Stimulated activated CD8-positive, alpha-beta memory T cell treated with anti-CD3 and anti-CD28 coated beads, Interleukin-2, amount 100 ng/mL, for 1 hour (primary cell): Measurements from ENCODE around the gene SF3B1.
A peak's percentile ranks its signal among the peaks of the same experiment; 100 is the strongest.
"Not testable (repeated sequence)": the region's sequence is repeated elsewhere in the genome, so short reads cannot be mapped to it uniquely, and the experiment has no call there.

Experiments
- DNase-seq, 2 donors: peaks; one replicate each; pipeline ENCODE4 v3.0.0-alpha.2; 2020; ENCODE audit warnings: low read depth in 2 of 2

The SF3B1 gene

GRCh38 chr2:197379918-197380309 lies 54.9 kb downstream of the SF3B1 start:
- not testable (repeated sequence) for DNase-seq

- DNase-seq = not testable (repeated sequence)
Measured at GRCh38 chr2:197379308-197379917, 55.4 kb downstream of the SF3B1 start.

DNA sequence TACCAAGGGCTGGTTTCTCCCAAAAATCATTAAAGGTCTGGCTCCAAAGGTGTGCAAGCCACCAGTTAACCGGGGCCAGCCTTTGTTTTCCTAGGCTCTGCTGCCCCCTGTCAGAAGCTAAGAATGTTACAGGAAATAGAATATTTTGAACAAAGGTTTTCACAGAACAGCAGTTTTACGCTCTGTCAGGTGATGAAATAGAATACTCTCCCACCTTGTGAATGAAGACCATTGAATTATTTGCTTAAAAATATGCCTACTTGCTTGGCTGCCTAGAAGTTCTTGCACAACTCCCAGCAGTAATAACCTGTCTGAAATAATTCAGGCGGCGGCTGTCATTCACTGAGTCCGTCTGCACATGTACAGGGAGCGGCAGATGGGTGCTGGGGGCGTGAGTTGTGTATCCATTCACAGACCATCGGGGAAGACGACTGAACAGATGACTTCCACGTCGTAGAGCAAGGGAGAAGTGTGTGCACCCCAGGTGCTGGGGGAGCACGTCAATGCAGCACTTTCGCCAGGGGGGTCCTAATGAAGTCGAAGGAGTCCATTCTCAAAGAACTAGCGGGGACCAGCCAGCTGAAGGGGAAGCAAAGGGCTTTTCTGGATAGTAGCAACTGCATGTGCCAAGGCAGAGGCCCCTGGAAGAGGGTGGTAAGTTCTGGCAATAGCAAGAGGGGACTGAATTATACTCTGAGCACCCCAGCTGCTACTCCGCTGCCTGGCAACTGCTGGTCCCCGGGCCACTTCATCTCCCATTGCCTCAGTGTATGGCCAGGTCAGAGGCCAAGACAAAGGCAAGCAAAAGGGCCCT lies 56.1 kb downstream of the SF3B1 start:
- peak; percentile 14 to 31 for DNase-seq

- DNase-seq = no peak
Measured at GRCh38 chr2:197378086-197378485, 56.7 kb downstream of the SF3B1 start.

DNA sequence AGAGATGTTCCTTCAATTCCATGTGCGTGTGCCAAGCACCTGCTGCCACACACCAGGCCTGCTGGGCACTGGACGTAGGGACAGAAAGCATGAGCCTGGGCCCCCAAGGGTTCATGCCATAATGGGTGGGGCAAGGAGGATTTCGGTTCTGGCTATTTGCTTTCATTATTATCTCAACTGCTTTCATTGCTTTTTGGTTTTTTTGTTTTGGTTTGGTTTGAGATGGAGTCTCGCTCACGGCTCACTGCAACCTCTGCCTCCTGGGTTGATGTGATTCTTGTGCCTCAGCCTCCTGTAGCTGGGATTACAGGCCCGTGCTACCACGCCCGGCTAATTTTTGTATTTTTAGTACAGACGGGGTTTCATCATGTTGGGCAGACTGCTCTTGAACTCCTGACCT lies 57.2 kb downstream of the SF3B1 start:
- no peak for DNase-seq

DNA sequence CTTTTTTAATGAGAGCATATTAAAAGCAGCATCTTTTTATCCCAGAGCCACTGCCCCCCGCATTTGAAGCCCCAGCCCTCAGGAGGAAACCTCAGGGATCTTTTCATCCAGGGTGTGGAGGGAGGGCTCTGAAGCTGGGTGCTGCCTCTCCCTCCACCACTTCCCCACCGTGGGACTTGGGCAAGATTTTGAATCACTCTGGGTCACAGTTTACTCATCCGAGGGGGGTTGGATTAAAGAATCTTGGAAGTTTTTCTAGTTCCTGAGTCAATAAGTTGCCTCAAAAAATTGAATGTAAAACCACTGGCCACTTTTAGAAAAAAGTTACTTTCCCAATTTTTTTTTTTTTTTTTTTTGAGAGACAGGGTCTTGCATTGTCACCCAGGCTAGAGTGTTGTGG lies 62.2 kb downstream of the SF3B1 start:
- DNase-seq = no peak

DNA sequence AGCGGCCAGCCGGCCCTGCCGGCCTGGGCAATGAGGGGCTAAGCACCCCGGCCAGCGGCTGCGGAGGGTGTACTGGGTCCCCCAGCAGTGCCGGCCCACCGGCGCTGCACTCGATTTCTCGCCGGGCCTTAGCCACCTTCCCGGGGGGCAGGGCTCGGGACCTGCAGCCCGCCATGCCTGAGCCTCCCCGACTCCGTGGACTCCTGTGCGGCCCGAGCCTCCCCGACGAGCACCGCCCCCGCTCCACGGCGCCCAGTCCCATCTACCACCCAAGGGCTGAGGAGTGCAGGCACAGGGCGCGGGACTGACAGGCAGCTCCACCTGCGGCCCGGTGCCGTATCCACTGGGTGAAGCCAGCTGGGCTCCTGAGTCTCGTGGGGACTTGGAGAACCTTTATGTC lies 64.2 kb downstream of the SF3B1 start:
- DNase-seq = not testable (repeated sequence)

DNA sequence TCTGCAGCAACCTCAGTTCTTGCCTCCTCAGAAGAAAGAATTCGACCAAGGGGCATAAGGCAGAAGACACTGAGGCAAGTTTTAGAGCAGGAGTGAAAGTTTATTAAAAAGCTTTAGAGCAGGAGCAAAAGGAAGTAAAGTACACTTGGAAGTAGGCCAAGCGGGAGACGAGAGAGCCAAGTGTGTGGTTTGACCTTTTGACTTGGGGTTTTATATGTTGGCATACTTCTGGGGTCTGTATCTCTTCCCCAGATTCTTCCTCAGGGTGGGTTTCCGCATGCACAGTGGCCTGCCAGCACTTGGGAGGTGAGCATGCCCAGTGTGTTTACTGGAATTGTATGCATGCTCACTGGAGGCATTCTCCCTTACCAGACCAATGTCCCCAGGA lies 64.9 kb downstream of the SF3B1 start:
- no peak for DNase-seq

- no peak for DNase-seq
Measured at GRCh38 chr2:197369228-197369932, 65.4 kb downstream of the SF3B1 start.

- DNase-seq = no peak
Measured at GRCh38 chr2:197368412-197368811, 66.4 kb downstream of the SF3B1 start.

DNA sequence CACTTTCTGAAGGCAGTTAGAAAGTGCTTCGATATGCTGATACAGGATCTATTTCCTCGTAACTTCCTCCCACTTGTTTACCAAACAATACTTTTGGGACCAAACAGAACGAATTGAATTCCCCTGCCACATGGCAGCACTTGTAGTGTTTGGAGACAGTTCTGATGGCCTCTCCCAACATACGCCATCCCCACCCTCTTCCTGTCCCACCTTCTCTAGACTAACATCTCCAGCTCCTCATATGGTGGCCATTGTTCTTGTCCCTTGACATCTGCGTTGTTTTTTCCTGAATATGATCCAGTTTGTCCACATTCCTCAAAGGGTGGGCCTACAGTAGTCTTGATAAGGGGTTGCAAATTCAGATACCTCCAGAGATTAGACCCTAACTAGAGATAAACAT lies 70.8 kb downstream of the SF3B1 start:
- DNase-seq = no peak

DNA sequence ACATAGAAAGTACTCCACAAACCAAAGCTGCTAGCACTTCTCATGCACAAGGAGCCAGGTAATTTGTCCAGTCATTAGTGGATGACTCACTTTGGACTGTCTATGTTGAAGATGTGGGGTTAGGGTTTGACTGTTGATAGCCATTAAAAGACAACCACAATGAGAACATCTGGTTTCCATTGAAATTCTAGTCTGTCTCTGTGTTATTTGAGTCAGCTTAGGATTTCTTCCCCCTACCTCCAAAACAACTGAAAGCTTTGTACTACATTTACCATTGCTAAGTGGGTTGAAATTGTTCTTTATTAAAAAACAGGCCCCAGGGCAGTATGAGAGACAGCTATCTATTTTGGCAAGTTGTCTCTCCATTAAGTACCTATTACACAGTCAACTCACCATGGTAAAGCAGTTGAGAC lies 74.1 kb downstream of the SF3B1 start:
- no peak for DNase-seq

DNA sequence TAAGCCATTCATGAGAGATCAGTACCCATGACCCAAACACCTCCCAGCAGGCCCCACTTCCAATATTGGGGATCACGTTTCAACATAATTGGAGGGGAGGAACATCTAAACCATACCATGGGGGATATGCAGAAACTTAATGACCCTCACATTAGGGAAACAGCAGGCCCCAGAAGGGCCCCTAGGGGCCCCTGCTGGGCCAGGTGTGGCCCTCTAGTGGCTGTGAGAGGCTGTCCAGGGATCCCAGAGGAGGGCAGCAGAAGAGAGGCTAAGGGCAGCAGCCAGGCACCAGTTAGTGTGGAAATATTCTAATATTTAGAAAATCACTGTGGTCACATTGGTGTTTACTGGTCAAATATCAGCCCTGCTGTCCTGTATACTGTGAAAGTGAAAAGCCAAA lies 75.0 kb downstream of the SF3B1 start:
- DNase-seq = no peak

DNA sequence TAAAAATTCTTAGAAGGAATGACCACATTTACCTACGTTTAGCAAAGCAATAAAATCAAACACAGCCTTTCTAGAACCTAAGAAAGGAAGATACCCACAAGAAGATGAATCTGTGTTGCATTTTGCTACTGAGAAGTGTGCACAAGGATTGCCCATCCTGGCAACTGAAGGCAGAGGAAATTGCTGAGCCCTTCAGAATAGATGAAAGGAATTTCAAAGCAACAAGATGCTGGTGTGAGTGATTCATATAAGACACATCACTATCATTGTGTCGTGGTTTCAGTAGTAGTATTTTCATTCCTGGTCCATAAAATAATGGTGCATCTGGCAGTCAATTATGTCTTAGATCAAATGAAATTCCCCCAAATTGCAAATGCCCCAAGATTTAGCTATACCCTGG lies 75.9 kb downstream of the SF3B1 start:
- DNase-seq = no peak

GRCh38 chr2:197357986-197358385 lies 76.8 kb downstream of the SF3B1 start:
- DNase-seq = no peak

DNA sequence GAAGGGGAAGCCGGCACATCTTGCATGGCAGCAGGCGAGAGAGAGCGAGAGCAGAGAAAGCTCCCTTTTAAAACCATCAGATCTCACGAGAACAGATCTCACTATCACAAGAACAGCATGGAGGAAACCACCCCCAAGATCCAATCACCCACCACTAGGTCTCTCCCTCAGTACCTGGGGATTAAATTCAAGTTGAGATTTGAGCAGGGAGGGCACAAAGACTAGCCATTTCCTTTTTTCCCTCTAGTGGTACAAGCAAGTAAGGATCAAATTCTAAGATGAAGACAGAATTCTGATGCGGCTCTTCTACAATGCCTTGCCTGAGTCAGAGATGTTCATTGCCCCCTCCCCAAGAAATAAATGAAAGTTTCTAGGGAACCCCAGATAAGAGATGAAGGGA lies 78.7 kb downstream of the SF3B1 start:
- DNase-seq = no peak

DNA sequence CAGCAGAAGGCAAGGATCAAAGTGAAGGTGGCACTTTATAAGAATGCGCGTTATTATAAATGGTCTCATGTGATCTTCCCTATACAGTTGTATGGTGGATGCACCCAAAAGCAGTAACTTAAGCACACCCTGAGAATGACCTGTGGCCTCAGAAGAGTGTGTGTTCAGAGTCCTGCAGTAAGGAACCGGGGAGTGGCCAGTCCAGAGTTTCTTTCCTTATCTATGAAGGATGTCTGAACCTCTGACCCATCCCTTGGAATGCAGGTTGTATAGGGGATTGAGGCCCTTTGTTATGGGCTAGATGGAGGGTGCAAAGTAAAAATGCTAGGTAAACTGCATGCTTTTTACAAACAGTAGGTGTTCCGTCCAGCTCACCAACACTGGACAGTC lies 80.7 kb downstream of the SF3B1 start:
- no peak for DNase-seq

DNA sequence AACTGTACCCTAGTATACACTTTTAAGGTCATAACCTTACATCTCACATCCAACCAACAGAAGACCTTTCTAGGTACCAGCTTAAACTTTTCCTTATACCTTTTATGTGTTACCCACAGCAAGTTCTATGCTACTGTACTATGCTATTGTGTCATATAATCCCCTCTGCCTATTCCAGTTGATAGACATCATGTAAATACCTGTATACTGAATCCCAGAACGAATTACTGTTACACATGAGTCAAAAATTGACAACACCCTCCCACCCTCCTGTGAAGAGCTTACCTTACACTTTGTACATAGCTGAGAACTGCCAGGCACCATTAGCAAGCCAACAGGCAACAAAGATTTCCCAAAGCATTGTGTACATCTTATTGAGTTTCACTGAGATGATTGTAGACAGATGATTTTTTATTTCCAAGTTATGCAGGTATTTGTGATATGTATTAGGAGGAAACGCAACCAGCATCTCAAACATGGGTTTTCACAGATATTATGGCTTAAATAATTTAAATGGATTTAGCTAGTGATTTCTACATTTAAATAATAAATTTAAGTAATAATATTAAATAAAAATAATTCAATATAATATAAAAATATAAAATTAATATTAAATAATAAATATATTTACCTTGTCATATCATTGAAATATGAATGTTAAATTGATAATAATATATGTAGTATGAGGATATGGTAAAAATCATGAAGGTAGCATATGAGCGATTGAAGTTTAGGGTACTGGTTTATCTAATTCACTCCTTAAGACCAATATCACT lies 81.2 kb downstream of the SF3B1 start:
- DNase-seq = no peak

- no peak for DNase-seq
Measured at GRCh38 chr2:197349699-197350098, 85.1 kb downstream of the SF3B1 start.

DNA sequence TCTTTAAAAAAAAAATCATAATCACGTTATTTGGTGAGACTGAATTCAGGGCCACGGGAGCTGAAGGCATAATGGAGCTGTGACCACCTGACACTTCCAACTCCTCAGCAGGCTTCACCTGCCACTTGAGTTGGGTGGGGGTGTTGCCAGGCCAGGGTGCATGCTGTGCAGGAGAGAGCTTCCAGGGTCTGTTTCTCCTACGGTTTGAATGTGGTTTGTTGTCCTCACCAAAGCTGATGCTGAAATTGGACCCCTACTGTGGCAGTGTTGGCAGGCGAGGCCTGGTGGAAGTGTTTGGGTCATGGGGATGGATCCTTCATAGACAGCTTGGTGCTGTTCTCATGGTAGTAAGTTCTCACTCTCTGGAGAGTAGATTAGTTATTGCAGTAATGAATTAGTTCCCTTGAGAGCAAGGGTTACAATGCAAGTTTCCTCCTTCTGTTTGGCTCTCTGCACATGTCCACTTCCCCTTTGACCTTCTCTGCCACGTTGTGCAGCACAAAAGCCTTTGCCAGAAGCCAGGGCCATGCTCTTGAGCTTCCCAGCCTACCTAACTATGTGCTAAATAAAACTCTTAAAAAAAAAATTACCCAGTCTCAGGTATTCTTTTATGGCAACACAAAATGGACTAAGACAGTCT lies 86.0 kb downstream of the SF3B1 start:
- DNase-seq = no peak

- DNase-seq = no peak
Measured at GRCh38 chr2:197345846-197346370, 88.9 kb downstream of the SF3B1 start.
